Hematopoietic multipotent progenitor cell treated with erythropoietin and hydrocortisone succinate and interleukin-3 and kit ligand, for 6 days (in vitro differentiated cells): ENCODE data around the gene DDX28.
"Not testable (repeated sequence)": the region's sequence is repeated elsewhere in the genome, so short reads cannot be mapped to it uniquely, and the experiment has no call there.

Experiments
- DNase-seq: peaks from one replicate; pipeline ENCODE4 v3.0.0-alpha.2; 2015

Gene DDX28

DNA sequence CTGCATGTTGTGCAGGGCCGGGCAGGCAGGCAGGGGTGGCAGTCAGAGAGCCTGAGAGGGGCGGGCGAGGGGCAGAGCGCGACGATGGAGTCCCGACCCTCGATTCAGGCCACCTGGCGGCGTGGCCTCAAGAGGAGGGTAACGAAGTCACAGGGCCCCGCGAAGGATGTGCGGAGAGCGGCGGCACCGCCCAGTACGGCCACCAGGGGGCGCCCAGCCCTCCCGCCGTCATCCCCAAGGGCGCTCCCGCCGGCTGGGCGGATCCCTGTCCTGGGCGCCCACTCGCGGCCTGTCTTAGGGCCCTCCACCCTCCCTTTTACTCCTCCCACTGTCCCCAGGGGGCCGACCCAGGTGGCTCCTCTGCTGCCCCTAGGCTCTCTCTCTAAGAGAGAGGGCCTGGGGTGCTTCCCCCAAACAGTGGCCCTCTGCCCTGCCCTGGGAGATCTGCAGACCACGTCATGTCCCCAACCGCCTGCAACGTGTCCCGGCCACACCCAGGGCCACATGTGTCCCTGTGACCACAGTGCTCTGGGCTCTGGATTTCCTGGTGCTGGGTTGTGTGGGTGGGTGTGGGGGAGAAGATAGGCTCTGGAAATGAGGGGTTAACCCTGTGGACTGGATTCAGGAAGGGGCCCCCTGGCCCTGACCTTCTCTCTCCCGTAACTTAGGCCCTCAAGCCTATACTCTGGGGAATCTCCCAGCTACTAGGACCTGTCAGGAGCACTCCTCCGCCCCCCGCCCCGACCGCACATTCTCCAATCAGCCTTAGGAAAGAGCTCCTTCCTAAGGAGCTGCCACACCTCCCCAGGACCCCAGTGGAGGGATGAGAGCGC, 29.6 kb downstream of the DDX28 start:
- peak; percentile 92 for DNase-seq

DNA sequence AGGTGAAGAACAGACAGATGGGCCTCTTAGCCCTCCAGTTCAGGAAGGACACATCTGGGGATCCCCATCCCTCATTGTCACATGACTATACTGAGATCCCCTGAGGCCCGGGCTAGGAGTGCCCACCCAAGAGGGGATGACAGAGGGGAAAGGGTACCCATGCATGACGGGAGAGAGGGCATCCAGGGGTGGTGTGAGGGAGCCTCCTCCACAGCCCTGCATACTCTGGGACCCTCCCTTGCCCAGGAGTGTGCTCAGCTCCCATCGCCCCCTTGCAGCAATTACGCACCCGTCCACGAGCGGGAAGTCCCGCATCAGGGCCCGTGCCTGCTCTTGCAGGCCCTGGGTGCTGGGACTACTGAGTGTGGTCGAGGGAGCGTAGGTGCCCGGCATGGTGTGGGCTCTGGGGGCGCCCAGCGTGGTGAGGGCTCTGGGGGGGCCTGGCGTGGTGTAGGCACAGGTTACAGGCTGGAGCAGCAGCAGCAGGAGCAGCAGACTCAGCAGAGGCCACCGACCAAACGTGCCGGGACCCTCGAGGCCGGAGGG, 30.3 kb downstream of the DDX28 start:
- no peak for DNase-seq

- DNase-seq = no peak
Observed at GRCh38 chr16:67990018-67990386, 33.0 kb downstream of the DDX28 start.

DNA sequence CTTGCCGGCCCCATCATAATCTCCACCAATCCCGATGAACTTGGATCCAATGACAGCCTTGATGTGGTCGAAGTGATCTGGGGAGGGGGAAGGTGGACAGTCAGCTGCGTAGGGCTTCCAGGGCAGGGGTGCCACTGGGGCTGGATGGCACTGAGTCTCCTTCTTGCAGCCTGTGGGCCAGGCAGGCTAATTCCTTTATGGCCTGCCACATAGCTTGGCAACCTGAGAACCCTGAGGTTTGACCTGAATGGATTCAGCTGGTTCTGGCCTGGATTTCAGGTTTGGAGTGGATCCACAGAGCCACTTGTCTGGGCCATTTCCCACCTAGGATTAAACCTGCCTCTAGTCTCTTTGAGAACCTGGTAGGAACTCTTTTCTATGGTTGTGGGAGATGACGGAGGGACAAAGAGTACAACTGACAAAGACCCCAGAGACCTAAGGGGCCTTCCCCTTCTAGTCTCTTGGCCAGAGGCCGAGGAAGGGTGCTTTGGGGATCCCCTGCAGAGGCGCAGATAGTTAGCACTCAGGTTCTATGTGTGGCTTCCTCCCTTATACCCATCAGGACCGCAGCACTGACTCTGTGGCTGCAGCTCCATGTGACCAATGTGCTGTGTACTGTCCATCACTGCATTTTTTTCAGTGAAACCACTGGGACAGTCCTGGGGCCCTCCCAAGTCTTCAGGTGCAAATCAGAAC, 33.6 kb downstream of the DDX28 start:
- DNase-seq = no peak

GRCh38 chr16:67988675-67989074, 34.4 kb downstream of the DDX28 start:
- no peak for DNase-seq

- no peak for DNase-seq
Observed at GRCh38 chr16:67987460-67988160, 35.4 kb downstream of the DDX28 start.

DNA sequence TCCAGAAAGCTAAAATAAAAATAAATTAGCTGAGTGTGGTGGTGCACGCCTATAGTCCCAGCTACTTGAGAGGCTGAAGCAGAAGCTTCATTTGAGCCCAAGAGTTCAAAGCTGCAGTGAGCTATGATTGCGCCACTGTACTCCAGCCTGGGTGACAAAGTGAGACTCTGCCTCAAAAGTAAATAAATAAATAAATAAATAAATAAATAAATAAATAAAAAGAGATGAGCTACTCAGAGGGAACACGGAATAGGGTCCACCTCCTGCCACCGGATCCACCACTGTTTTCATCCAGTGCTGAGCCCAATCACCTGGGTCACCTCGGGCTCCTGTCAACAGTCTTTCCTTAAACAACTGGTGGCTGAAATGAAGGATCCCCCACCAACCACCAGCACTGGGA, 36.1 kb downstream of the DDX28 start:
- no peak for DNase-seq

GRCh38 chr16:67982011-67982696, 40.9 kb downstream of the DDX28 start:
- DNase-seq = no peak

- DNase-seq = peak; percentile 31
Observed at GRCh38 chr16:67979955-67980678, 42.9 kb downstream of the DDX28 start, which contains the start of gene DPEP3. Gene DPEP3, minus strand, starts transcription at chr16:67980499. Its CDS starts 119 bp downstream, at chr16:67980380.

DNA sequence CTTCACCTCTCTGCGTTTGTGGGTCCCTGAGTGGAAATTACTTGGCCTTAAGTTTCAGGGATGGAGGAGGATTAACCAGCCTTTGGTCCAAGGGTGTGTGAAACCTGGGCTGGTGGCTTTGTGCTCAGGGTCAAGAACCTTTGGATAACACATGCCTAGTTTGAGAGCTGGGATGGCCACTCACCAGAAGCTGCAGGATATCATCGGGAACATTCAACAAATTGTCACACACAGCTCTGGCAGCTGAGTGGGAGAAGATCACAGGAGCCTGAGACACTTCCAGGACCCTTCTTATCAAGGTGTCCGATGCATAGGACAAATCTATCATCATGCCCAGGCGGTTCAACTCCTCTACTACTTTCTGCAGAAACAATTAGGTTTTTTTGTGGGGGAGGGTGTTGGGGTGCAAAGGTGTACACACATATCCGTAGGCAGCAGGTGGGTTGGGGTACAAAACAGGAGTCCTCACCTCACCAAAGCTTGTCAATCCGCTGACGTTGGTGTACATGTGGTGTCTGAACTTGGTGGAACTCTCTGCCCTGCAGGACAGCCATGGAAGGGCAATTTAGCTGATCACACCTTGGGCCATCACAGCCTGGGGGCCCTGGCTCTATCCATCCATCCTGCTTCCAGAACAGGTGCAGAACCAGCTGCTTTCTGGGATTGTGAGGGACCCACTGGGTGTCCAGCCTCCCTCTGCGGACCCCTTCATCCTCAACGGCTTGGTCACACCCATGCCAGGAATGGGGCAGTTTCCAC, 45.4 kb downstream of the DDX28 start:
- DNase-seq = no peak

DNA sequence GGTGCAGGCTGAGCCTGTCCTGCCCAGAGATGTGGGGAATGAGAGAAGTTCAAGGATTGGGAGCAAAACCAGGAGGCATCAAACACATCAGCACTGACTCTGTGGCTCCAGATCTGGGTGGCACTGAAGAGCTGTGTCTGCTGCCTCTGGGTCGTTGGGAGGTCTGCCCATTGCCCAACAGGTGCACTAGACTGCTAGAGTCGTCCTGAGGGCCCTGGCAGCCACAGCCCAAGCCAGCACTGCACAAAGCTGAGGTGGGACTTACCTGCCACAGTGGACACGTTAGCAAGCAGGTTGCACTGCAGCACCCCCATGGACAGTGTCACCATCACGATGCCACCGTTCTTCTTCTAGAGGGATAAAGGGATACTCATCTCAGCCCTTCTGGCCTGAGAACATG, 46.0 kb downstream of the DDX28 start:
- no peak for DNase-seq

GRCh38 chr16:67976205-67976604, 46.8 kb downstream of the DDX28 start:
- no peak for DNase-seq

GRCh38 chr16:67975321-67976105, 47.5 kb downstream of the DDX28 start:
- no peak for DNase-seq

- not testable (repeated sequence) for DNase-seq
Observed at GRCh38 chr16:67972285-67972684, 50.7 kb downstream of the DDX28 start.

DNA sequence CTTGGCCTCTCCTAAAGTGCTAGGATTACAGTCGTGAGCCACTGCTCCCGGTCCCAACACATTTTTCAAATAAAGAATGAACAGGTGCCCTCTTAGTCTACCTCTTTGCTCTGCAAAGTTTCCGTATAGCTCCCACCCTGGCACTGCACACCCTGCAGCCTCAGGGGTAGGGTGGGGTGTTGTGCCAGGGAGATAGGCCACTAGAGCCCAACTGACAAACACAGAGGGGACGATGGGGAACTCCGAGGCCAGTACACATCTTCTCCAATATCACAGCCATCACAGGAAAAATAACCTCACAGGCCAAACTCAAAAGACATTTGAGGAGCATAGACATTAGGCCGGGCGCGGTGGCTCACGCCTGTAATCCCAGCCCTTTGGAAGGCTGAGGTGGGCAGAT, 51.9 kb downstream of the DDX28 start:
- peak; percentile 67 for DNase-seq
